ENCODE results near the gene KRT32.

KRT32 gene

GRCh38 chr17:41492771-41493170 lies 25.6 kb upstream of the KRT32 start:
- DNase-seq (ENCODE audit: low read depth), result no peak

GRCh38 chr17:41492351-41492750 lies 25.2 kb upstream of the KRT32 start:
- DNase-seq (ENCODE audit: low read depth), result no peak

- DNase-seq (ENCODE audit: low read depth), result no peak
Measured at GRCh38 chr17:41491476-41491875, 24.3 kb upstream of the KRT32 start.

GRCh38 chr17:41490000-41490990 lies 23.1 kb upstream of the KRT32 start:
- no peak for DNase-seq (ENCODE audit: low read depth)

- no peak for DNase-seq (ENCODE audit: low read depth)
Measured at GRCh38 chr17:41489531-41489930, 22.3 kb upstream of the KRT32 start, which contains the start of gene KRT36. Gene KRT36 (minus strand): TSS chr17:41489910. CDS start chr17:41489864, 46 bp downstream.

GRCh38 chr17:41486809-41487530 lies 19.8 kb upstream of the KRT32 start:
- no peak for DNase-seq (ENCODE audit: low read depth)

- no peak for DNase-seq (ENCODE audit: low read depth)
Measured at GRCh38 chr17:41486316-41486715, 19.1 kb upstream of the KRT32 start.

- no peak for DNase-seq (ENCODE audit: low read depth)
Measured at GRCh38 chr17:41484920-41485904, 18.0 kb upstream of the KRT32 start.

GRCh38 chr17:41483991-41484826 lies 17.0 kb upstream of the KRT32 start:
- no peak for DNase-seq (ENCODE audit: low read depth)

- DNase-seq (ENCODE audit: low read depth), result no peak
Measured at GRCh38 chr17:41483531-41483930, 16.3 kb upstream of the KRT32 start.

GRCh38 chr17:41481036-41481435 lies 13.8 kb upstream of the KRT32 start, which contains the start of gene KRT35:
Gene KRT35 (minus strand): TSS chr17:41481151. CDS start chr17:41481097, 54 bp downstream.
- DNase-seq (ENCODE audit: low read depth), result no peak

- DNase-seq (ENCODE audit: low read depth), result no peak
Measured at GRCh38 chr17:41480581-41480980, 13.4 kb upstream of the KRT32 start.

GRCh38 chr17:41480136-41480535 lies 12.9 kb upstream of the KRT32 start:
- DNase-seq (ENCODE audit: low read depth), result no peak

- DNase-seq (ENCODE audit: low read depth), result no peak
Measured at GRCh38 chr17:41478237-41478636, 11.1 kb upstream of the KRT32 start.

GRCh38 chr17:41476866-41477815 lies 10.0 kb upstream of the KRT32 start:
- no peak for DNase-seq (ENCODE audit: low read depth)

- DNase-seq (ENCODE audit: low read depth), result no peak
Measured at GRCh38 chr17:41475421-41475820, 8.2 kb upstream of the KRT32 start.

GRCh38 chr17:41474863-41475262 lies 7.7 kb upstream of the KRT32 start:
- DNase-seq (ENCODE audit: low read depth), result no peak

- DNase-seq (ENCODE audit: low read depth), result no peak
Measured at GRCh38 chr17:41468346-41468745, 1.2 kb upstream of the KRT32 start.

GRCh38 chr17:41467561-41467960 lies 375 bp upstream of the KRT32 start:
- DNase-seq (ENCODE audit: low read depth), result no peak

- peak; percentile 86 for DNase-seq (ENCODE audit: low read depth)
Measured at GRCh38 chr17:41464682-41465081, 2.5 kb downstream of the KRT32 start.
